K562 (cell line): ENCODE measurements around the gene HSPA1L. TPM values are rescaled to one million over a fixed set of nuclear protein-coding genes. Genes with fewer than 3 reads are reported as not detected.

Experiments
- ARNT ChIP-seq, 2 experiments: fragments of 450-650 bp; IDR thresholded peaks; 2 replicates each; pipeline ENCODE4 v1.6.1; 2016; ENCODE audit warnings: mild to moderate bottlenecking in 1 of 2
- CHD2 ChIP-seq: IDR thresholded peaks from 2 replicates; pipeline ENCODE4 v1.6.1; 2011; ENCODE audit warnings: low read depth, low read length
- DNMT1 ChIP-seq: fragments of 450-650 bp; IDR thresholded peaks from 2 replicates; pipeline ENCODE4 v1.6.1; 2016; ENCODE audit warnings: antibody characterized with exemption, mild to moderate bottlenecking
- ELF4 ChIP-seq: fragments of 450-650 bp; formaldehyde crosslinking; IDR thresholded peaks from 2 replicates; pipeline ENCODE4 v1.4.0; 2022; ENCODE audit warnings: missing genetic modification characterization
- GTF2B ChIP-seq: IDR thresholded peaks from 2 replicates; pipeline ENCODE4 v1.6.1; 2011; ENCODE audit not compliant: insufficient read length; ENCODE audit errors: extremely low read depth
- HNRNPLL ChIP-seq: fragments of 200-400 bp; formaldehyde crosslinking; IDR thresholded peaks from 2 replicates; pipeline ENCODE4 v1.6.1; 2017; ENCODE audit warnings: low read length, low read depth, mild to moderate bottlenecking; ENCODE audit not compliant: poor library complexity, severe bottlenecking
- MECOM ChIP-seq: fragments of 250-450 bp; sonication (Bioruptor Pico); IDR thresholded peaks from 2 replicates; pipeline ENCODE4 v1.8.0; 2022; ENCODE audit warnings: inconsistent platforms
- RHOXF2B ChIP-seq: fragments of 250-450 bp; sonication (Bioruptor Pico); conservative IDR thresholded peaks from 2 replicates; pipeline ENCODE4 v1.5.1; 2021
- SMARCA4 ChIP-seq: fragments of 450-650 bp; IDR thresholded peaks from 2 replicates; pipeline ENCODE4 v1.6.1; 2016
- TRIM25 ChIP-seq: fragments of 450-650 bp; IDR thresholded peaks from 2 replicates; pipeline ENCODE4 v1.7.0; 2016; ENCODE audit warnings: borderline replicate concordance
- XRCC5 ChIP-seq: fragments of 200-400 bp; formaldehyde crosslinking; IDR thresholded peaks from 2 replicates; pipeline ENCODE4 v1.6.1; 2017; ENCODE audit warnings: low read depth, mild to moderate bottlenecking, low read length
- ZBTB11 ChIP-seq, 3 experiments: fragments of 200-800 bp in 1 of 3; fragments of 250-450 bp in 1 of 3; fragments of 450-650 bp in 1 of 3; sonication (Bioruptor Pico) in 1 of 3; sonication (Bioruptor generic) in 1 of 3; formaldehyde crosslinking in 1 of 3; IDR thresholded peaks; 2 replicates each; pipeline versions ENCODE4 v1.6.1 to v1.8.0; 2016 to 2022; ENCODE audit warnings: mild to moderate bottlenecking in 2 of 3, missing genetic modification characterization in 2 of 3, missing compliant biosample characterization in 1 of 3, moderate library complexity in 1 of 3
- ZFP91 ChIP-seq: sonication (generic); formaldehyde crosslinking; IDR thresholded peaks from 2 replicates; pipeline ENCODE4 v1.8.0; 2022; ENCODE audit warnings: mild to moderate bottlenecking, missing genetic modification reagents
- ZKSCAN1 ChIP-seq: fragments of 150-350 bp; IDR thresholded peaks from 2 replicates; pipeline ENCODE4 v1.6.1; 2016; ENCODE audit warnings: low read depth, low read length
- ZNF3 ChIP-seq: fragments of 250-450 bp; sonication (Bioruptor Pico); IDR thresholded peaks from 2 replicates; pipeline ENCODE4 v1.5.0; 2021; ENCODE audit warnings: mild to moderate bottlenecking, moderate library complexity
- ZNF511 ChIP-seq: sonication (generic); formaldehyde crosslinking; IDR thresholded peaks from 2 replicates; pipeline ENCODE4 v1.8.0; 2022; ENCODE audit warnings: mild to moderate bottlenecking, missing genetic modification reagents
- polyA plus RNA-seq, 8 experiments: library from polyadenylated mRNA; depleted of rRNA in 4 of 8; stranded (reverse) in 5 of 8; unstranded in 3 of 8; fragments of >200 nt; fragmentation: Nextera tagmentation in 2 of 8; fragmentation: Illumina TruSeq in 1 of 8; extraction: Ambion mirVana in 2 of 8; extraction: Trizol in 1 of 8; gene quantifications; 2 replicates each; pipeline versions ENCODE4 v1.2.1 to v1.2.3, GENCODE V29; 2011 to 2014; ENCODE audit warnings: inconsistent platforms in 1 of 8, missing spikeins in 1 of 8
- total RNA-seq, 7 experiments: library from RNA; depleted of rRNA in 6 of 7; stranded (reverse); fragments of >200 nt in 6 of 7; fragmentation: Illumina TruSeq in 2 of 7; extraction: Trizol in 2 of 7; gene quantifications; 2 replicates each; pipeline versions ENCODE4 v1.2.1 to v1.2.3, GENCODE V29; 2011 to 2021; ENCODE audit warnings: low replicate concordance in 1 of 7

HSPA1L gene
- total and polyA plus RNA-seq, 9 of the 15 experiments (the other 6 are each of a cell fraction or from before 2014, with no cell fraction given) = 0.14 to 2.1 (median 1.3) TPM

- TF ChIP-seq ZKSCAN1 = no peak
- TF ChIP-seq DNMT1 = no peak
- no peak for TF ChIP-seq ZNF3 (CRISPR knock-in tag)
- no peak for TF ChIP-seq HNRNPLL
- 0 out of 6 replicates have a peak, but pooled peaks of 1 of the 3 experiments have one; percentile 2 for TF ChIP-seq ZBTB11 (CRISPR knock-in tag; IDR thresholded peaks at IDR 0.05)
- no peak for TF ChIP-seq RHOXF2B (CRISPR knock-in tag)
- TF ChIP-seq ELF4 = 0 out of 2 replicates have a peak, but pooled peaks have one; percentile 14
- TF ChIP-seq TRIM25 = peak; percentile 15; the same call in 1 of the 2 replicates
- TF ChIP-seq ZFP91 (CRISPR knock-in tag) = no peak
- TF ChIP-seq SMARCA4 = peak; percentile 14; the same call in 1 of the 2 replicates
- 0 out of 2 replicates have a peak, but pooled peaks have one; percentile 13 for TF ChIP-seq XRCC5
- TF ChIP-seq ARNT (IDR thresholded peaks at IDR 0.05) = peak in 1 of 2 experiments; percentile 82; a peak in 2 of 4 replicates
- no peak for TF ChIP-seq ZNF511 (CRISPR knock-in tag)
- no peak for TF ChIP-seq GTF2B
- TF ChIP-seq MECOM (CRISPR knock-in tag) = no peak
- no peak for TF ChIP-seq CHD2
Observed at GRCh38 chr6:31836474-31837368, 21.6 kb upstream of the HSPA1L start (continued).
